DMS153 (cell line): ENCODE measurements around the gene CXXC5.
"Not testable (repeated sequence)": the region's sequence is repeated elsewhere in the genome, so short reads cannot be mapped to it uniquely, and the experiment has no call there.

Experiments
- DNase-seq: peaks from one replicate; lab custom pipeline; 2025; lab: John Stamatoyannopoulos, UW

Gene CXXC5

GRCh38 chr5:139710319-139711066, 62.3 kb downstream of the CXXC5 start:
- no peak for DNase-seq

DNA sequence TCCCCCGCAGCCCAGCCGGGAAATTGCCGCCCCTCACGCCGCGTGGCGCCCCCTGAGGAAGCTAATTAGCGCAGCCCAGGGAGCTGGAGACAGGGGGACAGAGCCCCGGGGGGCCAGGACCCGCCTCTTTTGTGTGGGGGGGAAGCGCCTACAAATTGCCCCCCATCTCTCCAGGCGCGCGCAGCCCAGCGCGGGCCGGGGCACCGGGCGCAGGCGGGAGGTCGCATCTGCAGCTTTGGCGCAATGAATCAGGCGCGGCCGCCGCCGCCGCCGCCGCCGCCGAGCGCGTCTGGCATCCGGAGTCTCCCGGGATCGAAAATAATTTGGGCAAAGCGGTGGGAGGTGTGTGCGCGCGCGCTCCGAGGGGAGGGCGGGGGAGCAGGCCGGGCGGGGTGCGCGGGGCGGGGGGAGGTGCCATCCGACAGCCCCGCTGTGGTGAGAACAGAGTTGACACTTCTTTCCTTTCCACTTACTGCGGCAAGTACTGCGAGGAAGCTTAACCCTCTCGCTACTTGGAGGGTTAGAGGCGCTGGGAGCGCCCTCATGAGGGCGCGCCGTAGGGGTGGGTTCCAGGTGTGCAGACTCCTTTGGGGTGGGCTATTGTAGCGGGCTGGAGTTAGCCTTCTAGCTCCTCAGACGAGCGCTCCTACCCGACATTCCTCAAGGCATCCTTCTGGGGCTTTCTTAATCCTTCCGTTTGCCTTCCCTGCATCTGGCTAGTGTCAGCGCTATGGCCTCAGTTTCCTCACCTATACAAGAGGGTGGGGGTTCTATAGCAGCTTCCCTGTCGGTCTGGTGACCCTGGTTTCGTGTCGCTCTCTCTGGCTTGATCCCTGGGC, 63.1 kb downstream of the CXXC5 start:
- DNase-seq: no peak

GRCh38 chr5:139711906-139712224, 63.7 kb downstream of the CXXC5 start:
- no peak for DNase-seq

GRCh38 chr5:139712412-139712811, 64.3 kb downstream of the CXXC5 start:
- DNase-seq: no peak

DNA sequence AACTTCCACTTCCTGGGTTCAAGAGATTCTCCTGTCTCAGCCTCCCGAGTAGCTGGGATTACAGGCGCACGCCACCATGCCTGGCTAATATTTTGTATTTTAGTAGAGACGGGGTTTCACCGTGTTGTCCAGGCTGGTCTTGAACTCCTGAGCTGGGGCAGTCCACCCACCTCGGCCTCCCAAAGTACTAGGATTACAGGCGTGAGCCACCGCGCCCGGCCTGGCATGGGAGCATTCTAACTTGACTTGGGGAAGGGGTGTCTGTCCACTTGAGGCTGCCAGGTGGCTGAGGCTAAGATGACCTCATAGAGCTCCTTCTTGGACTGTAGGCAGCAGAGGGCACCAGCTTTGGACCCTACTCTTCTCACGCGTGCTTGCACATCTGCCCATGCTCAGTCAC, 65.7 kb downstream of the CXXC5 start:
- DNase-seq: not testable (repeated sequence)

GRCh38 chr5:139717221-139717620, 69.1 kb downstream of the CXXC5 start:
- no peak for DNase-seq

DNA sequence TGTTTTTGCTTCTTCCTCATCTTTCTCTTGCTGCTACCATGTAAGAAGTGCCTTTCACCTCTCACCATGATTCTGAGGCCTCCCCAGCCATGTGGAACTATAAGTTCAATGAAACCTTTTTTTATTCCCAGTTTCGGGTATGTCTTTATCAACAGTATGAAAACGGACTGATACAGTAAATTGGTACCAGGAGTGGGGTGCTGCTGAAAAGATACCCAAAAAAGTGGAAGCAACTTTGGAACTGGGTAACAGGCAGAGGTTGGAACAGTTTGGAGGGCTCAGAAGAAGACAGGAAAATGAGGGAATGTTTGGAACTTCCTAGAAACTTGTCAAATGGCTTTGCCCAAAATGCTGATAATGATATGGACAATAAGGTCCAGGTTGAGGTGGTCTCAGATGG, 70.3 kb downstream of the CXXC5 start:
- DNase-seq: not testable (repeated sequence)

GRCh38 chr5:139719970-139720369, 71.8 kb downstream of the CXXC5 start:
- not testable (repeated sequence) for DNase-seq

DNA sequence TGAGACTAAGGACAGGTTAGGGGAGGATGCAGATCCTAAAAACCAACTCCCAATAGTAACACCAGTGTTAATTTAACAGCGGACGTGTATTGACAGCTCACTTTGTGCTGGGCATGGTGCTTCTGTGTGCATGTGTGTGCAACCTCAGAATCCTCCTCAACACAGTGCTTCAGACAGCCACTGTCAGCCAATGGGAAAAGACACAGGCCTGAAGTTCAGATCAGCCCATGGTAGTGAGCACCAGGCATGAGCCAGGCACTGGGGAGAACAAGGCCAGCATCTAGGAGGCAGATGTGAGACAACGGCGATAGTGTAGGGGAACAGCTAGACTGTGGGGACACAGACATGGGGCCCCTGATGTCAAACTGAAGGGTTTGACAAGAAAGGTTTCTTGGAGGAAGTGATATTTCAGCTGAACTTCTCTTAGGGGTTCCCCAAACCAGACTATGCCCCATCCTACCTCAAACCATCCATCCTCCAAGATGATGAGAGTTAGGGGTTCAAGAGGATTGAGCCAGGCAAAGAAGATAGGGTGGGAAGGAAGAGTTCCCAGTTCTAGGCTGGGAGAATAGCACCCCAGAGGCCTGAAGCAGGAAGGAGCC, 75.9 kb downstream of the CXXC5 start:
- DNase-seq: no peak

DNA sequence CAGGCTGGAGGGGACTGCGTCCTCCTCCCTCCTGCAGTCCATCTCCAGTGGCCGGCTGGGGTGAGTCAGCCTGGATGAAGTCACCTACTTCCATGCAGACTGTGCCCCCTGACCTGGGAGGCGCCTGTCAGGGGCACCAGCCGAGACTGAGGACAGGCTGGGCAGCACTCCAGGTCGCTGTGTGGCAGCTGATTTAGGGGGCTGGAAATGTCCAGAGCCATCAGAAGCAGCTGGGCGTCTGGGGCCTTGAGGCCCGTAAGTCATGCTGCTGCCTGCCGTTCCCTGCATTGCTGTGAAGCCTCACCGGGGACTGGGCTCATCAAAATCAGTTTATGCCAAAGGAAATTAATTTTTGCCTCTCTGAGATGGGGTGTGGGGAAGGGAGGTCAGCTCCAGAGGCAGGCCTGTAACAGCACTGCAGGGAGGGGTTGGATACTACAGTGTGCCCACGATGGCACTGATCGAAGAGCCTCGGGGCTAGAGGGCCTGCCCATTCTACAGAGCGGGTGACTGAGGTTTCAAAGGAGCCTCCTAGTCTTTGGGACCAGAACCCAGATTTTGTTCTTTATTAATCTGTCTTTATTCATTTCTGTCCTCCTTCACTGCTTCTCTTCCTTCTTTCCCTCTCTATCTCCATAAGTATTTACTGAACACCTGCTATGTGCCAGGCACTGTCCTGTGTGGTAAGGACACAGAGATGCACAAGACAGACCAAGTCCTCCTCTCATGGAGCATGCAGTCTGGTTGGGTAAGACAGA, 77.1 kb downstream of the CXXC5 start:
- DNase-seq: no peak

- no peak for DNase-seq
Observed at GRCh38 chr5:139726248-139726647, 78.1 kb downstream of the CXXC5 start.

- not testable (repeated sequence) for DNase-seq
Observed at GRCh38 chr5:139727615-139728014, 79.5 kb downstream of the CXXC5 start.

DNA sequence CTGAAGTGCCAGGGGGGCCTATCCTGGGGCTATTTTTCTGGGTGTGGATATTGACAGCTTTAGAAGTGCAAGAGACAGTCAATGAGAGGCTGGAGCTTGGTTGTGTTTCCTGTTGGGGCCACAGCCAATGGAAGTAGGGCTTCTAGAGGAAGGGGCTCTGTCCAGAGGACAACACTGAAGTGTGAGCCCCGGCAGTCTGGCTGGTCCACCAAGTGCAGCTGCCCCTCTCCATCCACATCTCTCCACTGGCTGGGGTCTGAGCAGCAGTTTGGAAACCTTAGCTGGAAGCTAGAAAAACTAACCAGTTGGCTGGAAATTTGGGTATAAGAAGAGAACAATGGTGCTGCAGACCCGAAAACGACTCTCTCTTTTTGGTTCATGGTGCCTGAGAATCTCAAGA, 83.1 kb downstream of the CXXC5 start:
- no peak for DNase-seq

DNA sequence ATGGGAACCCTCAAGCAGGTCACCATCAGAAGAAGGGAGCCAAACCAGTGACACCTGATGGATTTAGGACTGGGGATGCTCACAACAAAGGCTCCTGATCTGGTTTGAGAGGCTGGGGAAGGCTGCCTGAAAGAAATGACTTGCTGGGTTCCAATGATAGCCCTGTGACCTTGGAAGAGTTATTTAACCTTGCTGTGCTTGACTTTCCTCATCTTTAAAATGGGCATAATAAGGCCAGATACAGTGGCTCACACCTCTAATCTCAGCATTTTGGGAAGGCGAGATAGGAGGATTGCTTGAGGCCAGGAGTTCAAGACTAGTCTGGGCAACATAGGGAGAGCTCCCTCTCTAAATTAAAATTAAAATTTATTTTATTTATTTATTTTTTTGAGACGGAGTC, 83.9 kb downstream of the CXXC5 start:
- DNase-seq: no peak

- DNase-seq: no peak
Observed at GRCh38 chr5:139733010-139733688, 85.0 kb downstream of the CXXC5 start.
